Gastroesophageal sphincter (tissue), 3 donors: ENCODE results near the gene NLGN1.

Experiments
- EP300 ChIP-seq: sonication (generic); formaldehyde crosslinking; IDR thresholded peaks from one replicate; pipeline ENCODE4 v1.6.1; 2017; ENCODE audit warnings: antibody characterized with exemption, mild to moderate bottlenecking
- POLR2A ChIP-seq, 2 donors: fragments of 450-650 bp; IDR thresholded peaks; one replicate each; pipeline ENCODE4 v1.6.1; 2017; ENCODE audit warnings: antibody characterized with exemption in 2 of 2, mild to moderate bottlenecking in 2 of 2, moderate library complexity in 1 of 2
- POLR2AphosphoS5 ChIP-seq: sonication (generic); formaldehyde crosslinking; IDR thresholded peaks from one replicate; pipeline ENCODE4 v1.6.1; 2017; ENCODE audit warnings: antibody characterized with exemption
- TF ChIP-seq, protein P1 (sequence below), 4 experiments: fragments of 200-600 bp in 2 of 4; fragments of 450-650 bp in 2 of 4; sonication (generic) in 1 of 4; IDR thresholded peaks; one replicate each; pipeline ENCODE4 v1.5.1; 2017 to 2019; ENCODE audit warnings: antibody characterized with exemption in 4 of 4, mild to moderate bottlenecking in 2 of 4, moderate library complexity in 2 of 4

DNA sequence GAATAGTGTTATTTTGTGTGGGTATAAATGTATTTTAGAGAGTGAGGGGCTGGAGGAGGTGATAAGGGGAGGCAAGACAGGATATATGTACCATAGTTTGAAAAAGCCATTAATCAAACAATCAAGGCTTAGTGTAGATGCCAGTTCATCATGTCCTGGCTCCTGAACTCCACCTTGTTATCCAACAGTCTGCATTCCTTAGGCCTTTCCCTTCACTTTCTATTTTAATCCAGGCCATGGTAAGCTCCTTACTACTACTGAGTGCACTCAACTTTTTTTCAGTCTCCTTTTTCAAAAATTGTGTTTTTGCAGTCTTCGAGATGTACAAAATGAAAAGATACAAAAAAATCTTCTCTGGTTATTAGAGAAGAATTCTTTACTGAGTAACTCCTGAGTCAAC is 761.1 kb downstream of the NLGN1 start:
- TF ChIP-seq, protein P1, sequence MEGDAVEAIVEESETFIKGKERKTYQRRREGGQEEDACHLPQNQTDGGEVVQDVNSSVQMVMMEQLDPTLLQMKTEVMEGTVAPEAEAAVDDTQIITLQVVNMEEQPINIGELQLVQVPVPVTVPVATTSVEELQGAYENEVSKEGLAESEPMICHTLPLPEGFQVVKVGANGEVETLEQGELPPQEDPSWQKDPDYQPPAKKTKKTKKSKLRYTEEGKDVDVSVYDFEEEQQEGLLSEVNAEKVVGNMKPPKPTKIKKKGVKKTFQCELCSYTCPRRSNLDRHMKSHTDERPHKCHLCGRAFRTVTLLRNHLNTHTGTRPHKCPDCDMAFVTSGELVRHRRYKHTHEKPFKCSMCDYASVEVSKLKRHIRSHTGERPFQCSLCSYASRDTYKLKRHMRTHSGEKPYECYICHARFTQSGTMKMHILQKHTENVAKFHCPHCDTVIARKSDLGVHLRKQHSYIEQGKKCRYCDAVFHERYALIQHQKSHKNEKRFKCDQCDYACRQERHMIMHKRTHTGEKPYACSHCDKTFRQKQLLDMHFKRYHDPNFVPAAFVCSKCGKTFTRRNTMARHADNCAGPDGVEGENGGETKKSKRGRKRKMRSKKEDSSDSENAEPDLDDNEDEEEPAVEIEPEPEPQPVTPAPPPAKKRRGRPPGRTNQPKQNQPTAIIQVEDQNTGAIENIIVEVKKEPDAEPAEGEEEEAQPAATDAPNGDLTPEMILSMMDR (IDR thresholded peaks at IDR 0.05): no peak
- TF ChIP-seq POLR2AphosphoS5: no peak
- no peak for TF ChIP-seq POLR2A (IDR thresholded peaks at IDR 0.05)
- TF ChIP-seq EP300: no peak
